Osteocyte (in vitro differentiated cells): ENCODE measurements around the gene PPIF. TPM values are rescaled to one million over a fixed set of nuclear protein-coding genes. Genes with fewer than 3 reads are reported as not detected.
A peak's percentile ranks its signal among the peaks of the same experiment; 100 is the strongest.
"Not testable (repeated sequence)": the region's sequence is repeated elsewhere in the genome, so short reads cannot be mapped to it uniquely, and the experiment has no call there.

ENCODE experiments used
- DNase-seq: peaks from one replicate; pipeline ENCODE4 v3.0.0; 2021; ENCODE audit warnings: mixed read lengths; ENCODE audit not compliant: unreplicated experiment; ENCODE audit errors: extremely low spot score
- H3K27ac Mint-ChIP-seq: one replicate; pipeline ENCODE4 v1.8.0; 2021; ENCODE audit warnings: mild to moderate bottlenecking, mixed read lengths; ENCODE audit not compliant: unreplicated experiment
- H3K27me3 Mint-ChIP-seq: one replicate; pipeline ENCODE4 v1.8.0; 2021; ENCODE audit warnings: mixed read lengths; ENCODE audit not compliant: unreplicated experiment
- H3K36me3 Mint-ChIP-seq: one replicate; pipeline ENCODE4 v1.8.0; 2021; ENCODE audit warnings: mixed read lengths; ENCODE audit not compliant: unreplicated experiment
- H3K4me1 Mint-ChIP-seq: one replicate; pipeline ENCODE4 v1.8.0; 2021; ENCODE audit warnings: mixed read lengths; ENCODE audit not compliant: unreplicated experiment
- H3K4me3 Mint-ChIP-seq: one replicate; pipeline ENCODE4 v1.8.0; 2021; ENCODE audit warnings: mild to moderate bottlenecking, moderate library complexity, mixed read lengths; ENCODE audit not compliant: unreplicated experiment
- H3K9me3 Mint-ChIP-seq: one replicate; pipeline ENCODE4 v1.8.0; 2021; ENCODE audit warnings: mixed read lengths; ENCODE audit not compliant: unreplicated experiment
- total RNA-seq: library from RNA; stranded (reverse); gene quantifications from 2 replicates; pipeline ENCODE4 v1.2.1, GENCODE V29; 2021
- TF ChIP-seq, protein P1 (sequence below): fragments of 200-600 bp; sonication (generic); IDR thresholded peaks from 2 replicates; pipeline ENCODE4 v1.5.0; 2021; ENCODE audit warnings: antibody characterized with exemption, mild to moderate bottlenecking, moderate library complexity

PPIF gene
- total RNA-seq, 1 donor from 2014 or later: 17.0 TPM

- Mint-ChIP-seq H3K27me3 (no peaks in the 10 kb centered on the region), H3K4me3 (no peak overlapping the region), H3K27ac (peak overlapping the region; percentile 62), H3K36me3 (no peaks in the 10 kb centered on the region), H3K4me1 (peaks cover 46% of the 10 kb centered on the region), H3K9me3 (no peaks in the 10 kb centered on the region)
- TF ChIP-seq, protein P1, sequence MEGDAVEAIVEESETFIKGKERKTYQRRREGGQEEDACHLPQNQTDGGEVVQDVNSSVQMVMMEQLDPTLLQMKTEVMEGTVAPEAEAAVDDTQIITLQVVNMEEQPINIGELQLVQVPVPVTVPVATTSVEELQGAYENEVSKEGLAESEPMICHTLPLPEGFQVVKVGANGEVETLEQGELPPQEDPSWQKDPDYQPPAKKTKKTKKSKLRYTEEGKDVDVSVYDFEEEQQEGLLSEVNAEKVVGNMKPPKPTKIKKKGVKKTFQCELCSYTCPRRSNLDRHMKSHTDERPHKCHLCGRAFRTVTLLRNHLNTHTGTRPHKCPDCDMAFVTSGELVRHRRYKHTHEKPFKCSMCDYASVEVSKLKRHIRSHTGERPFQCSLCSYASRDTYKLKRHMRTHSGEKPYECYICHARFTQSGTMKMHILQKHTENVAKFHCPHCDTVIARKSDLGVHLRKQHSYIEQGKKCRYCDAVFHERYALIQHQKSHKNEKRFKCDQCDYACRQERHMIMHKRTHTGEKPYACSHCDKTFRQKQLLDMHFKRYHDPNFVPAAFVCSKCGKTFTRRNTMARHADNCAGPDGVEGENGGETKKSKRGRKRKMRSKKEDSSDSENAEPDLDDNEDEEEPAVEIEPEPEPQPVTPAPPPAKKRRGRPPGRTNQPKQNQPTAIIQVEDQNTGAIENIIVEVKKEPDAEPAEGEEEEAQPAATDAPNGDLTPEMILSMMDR: no peak
- no peak for DNase-seq
These were observed 11.6 kb upstream of the PPIF start for GRCh38 chr10:79335470-79336235.

- DNase-seq: no peak
- Mint-ChIP-seq H3K4me3 (no peak overlapping the region), H3K4me1 (peaks cover 43% of the 10 kb centered on the region), H3K9me3 (no peaks in the 10 kb centered on the region), H3K36me3 (no peaks in the 10 kb centered on the region), H3K27me3 (no peaks in the 10 kb centered on the region), H3K27ac (peak overlapping the region; percentile 51)
- TF ChIP-seq, protein P1: no peak
These were observed 11.0 kb upstream of the PPIF start for GRCh38 chr10:79336276-79336675.

DNA sequence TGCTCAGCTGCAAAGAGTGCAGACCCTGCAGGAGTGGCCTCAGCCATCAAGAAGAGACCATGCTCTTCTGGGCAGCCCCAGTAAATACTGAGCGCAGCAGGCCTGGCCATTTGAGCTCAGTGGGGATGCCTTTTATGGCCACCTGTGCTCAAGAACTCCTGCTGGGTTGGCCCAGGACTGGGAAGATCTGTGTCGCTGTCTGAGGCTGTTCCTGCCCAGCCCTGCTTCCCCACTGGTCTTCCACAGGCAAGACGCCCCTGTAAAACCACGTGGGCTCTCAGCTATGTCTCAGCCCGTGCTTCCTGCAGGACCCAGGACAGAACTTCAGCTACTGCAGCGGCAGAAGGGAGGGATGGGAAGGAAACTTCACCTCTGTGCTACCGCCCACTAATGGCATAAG, 10.5 kb upstream of the PPIF start:
- no peaks in the 10 kb centered on the region for H3K36me3 Mint-ChIP-seq
- H3K27ac Mint-ChIP-seq: no peak overlapping the region
- no peak overlapping the region for H3K4me3 Mint-ChIP-seq
- peaks cover 39% of the 10 kb centered on the region for H3K4me1 Mint-ChIP-seq
- H3K27me3 Mint-ChIP-seq: no peaks in the 10 kb centered on the region
- no peaks in the 10 kb centered on the region for H3K9me3 Mint-ChIP-seq
- no peak for DNase-seq
- TF ChIP-seq, protein P1: no peak

- H3K36me3 Mint-ChIP-seq, H3K4me3 Mint-ChIP-seq, H3K27me3 Mint-ChIP-seq, DNase-seq, H3K27ac Mint-ChIP-seq, H3K9me3 Mint-ChIP-seq: not testable (repeated sequence)
- H3K4me1 Mint-ChIP-seq: peaks cover 34% of the 10 kb centered on the region
These were observed 9.3 kb upstream of the PPIF start for GRCh38 chr10:79337783-79338469.

- H3K36me3 Mint-ChIP-seq: no peaks in the 10 kb centered on the region
- no peak overlapping the region for H3K4me3 Mint-ChIP-seq
- TF ChIP-seq, protein P1: no peak
- DNase-seq: no peak
- H3K9me3 Mint-ChIP-seq: no peaks in the 10 kb centered on the region
- no peak overlapping the region for H3K27ac Mint-ChIP-seq
- H3K4me1 Mint-ChIP-seq: peaks cover 29% of the 10 kb centered on the region
- no peaks in the 10 kb centered on the region for H3K27me3 Mint-ChIP-seq
These were observed 8.0 kb upstream of the PPIF start for GRCh38 chr10:79339266-79339665.
